K562 (cell line): ENCODE measurements around the gene MS4A7. TPM values are rescaled to one million over a fixed set of nuclear protein-coding genes. Genes with fewer than 3 reads are reported as not detected.

Source experiments
- ATAC-seq: fragments of 200-7000 bp; cut with Tn5 transposase; 3 replicates; pipeline ENCODE4 v1.9.1; 2020; ENCODE audit warnings: moderate library complexity
- BruUV-seq: library from RNA; stranded (reverse); fragments of 400-500 nt; replicated peaks from 2 replicates; lab custom pipeline; 2021; lab: Mats Ljungman, UMichigan
- CTCF ChIA-PET: fragments of 300-600 bp; formaldehyde crosslinking; extraction: SDS; loops from one replicate; lab custom pipeline; 2021; ENCODE audit warnings: low intra/inter-chr PET ratio; lab: Yijun Ruan, JAX
- POLR2A ChIA-PET: fragments of 300-600, 350-650 bp; sonication (Branson Sonifier 250); formaldehyde crosslinking; extraction: SDS; loops from one replicate; lab custom pipeline; 2021; ENCODE audit warnings: antibody characterized with exemption, inconsistent platforms; lab: Yijun Ruan, JAX
- DNase-seq, 4 experiments: peaks; one replicate each; pipeline versions ENCODE4 v3.0.0 to v3.0.0-alpha.2; 2011 to 2018; ENCODE audit warnings: low spot score in 3 of 4, mixed read lengths in 3 of 4; ENCODE audit errors: extremely low read depth in 1 of 4
- FAIRE-seq: peaks from 2 replicates; lab custom pipeline; 2011; peaks lifted over from hg19 to GRCh38; lab: Jason Lieb, UNC
- H2AFZ ChIP-seq: 2 replicates; pipeline ENCODE4 v1.6.0; 2011; ENCODE audit warnings: low read depth, low read length, control low read depth, inconsistent platforms
- H3K27ac ChIP-seq: fragments of 200-600 bp; 3 replicates; pipeline ENCODE4 v1.8.0; 2011; ENCODE audit warnings: low read depth, mild to moderate bottlenecking, control low read depth, inconsistent platforms, low read length, moderate library complexity, mixed read lengths; ENCODE audit errors: extremely low read depth
- H3K27me3 ChIP-seq, 2 experiments: fragments of 300-600 bp in 1 of 2; 2 replicates in 1 of 2; 3 replicates in 1 of 2; pipeline versions ENCODE4 v1.6.0 to v1.8.0; 2011; ENCODE audit warnings: inconsistent platforms in 2 of 2, low read length in 2 of 2, mild to moderate bottlenecking in 1 of 2, mixed read lengths in 1 of 2, moderate library complexity in 1 of 2; ENCODE audit not compliant: control insufficient read depth in 2 of 2, insufficient read depth in 2 of 2
- H3K36me3 ChIP-seq: fragments of 300-600 bp; 3 replicates; pipeline ENCODE4 v1.8.0; 2011; ENCODE audit warnings: mild to moderate bottlenecking, low read length, inconsistent platforms; ENCODE audit not compliant: control insufficient read depth, insufficient read depth
- H3K4me1 ChIP-seq, 2 experiments: fragments of 200-600 bp in 1 of 2; replicated peaks in 1 of 2; 2 replicates in 1 of 2; 3 replicates in 1 of 2; pipeline versions ENCODE4 v1.5.1 to v1.8.0; 2011; ENCODE audit warnings: inconsistent platforms in 2 of 2, low read length in 2 of 2, mild to moderate bottlenecking in 1 of 2, mixed read lengths in 1 of 2, moderate library complexity in 1 of 2; ENCODE audit not compliant: control insufficient read depth in 2 of 2, insufficient read depth in 2 of 2
- H3K4me2 ChIP-seq: 2 replicates; pipeline ENCODE4 v1.6.1; 2011; ENCODE audit warnings: low read length, control low read depth, inconsistent platforms, mixed read lengths; ENCODE audit not compliant: insufficient read depth
- H3K4me3 ChIP-seq: fragments of 200-600 bp; sonication (generic), shearing (Covaris generic); 2 replicates; pipeline ENCODE4 v1.5.1; 2016; ENCODE audit warnings: control low read depth, inconsistent platforms
- H3K79me2 ChIP-seq: fragments of 200-600 bp; 3 replicates; pipeline ENCODE4 v1.8.0; 2011; ENCODE audit warnings: low read length, inconsistent platforms; ENCODE audit not compliant: control insufficient read depth, insufficient read depth
- H3K9ac ChIP-seq, 2 experiments: 2 replicates each; pipeline versions ENCODE4 v1.6.0 to v1.6.1; 2011; ENCODE audit warnings: low read depth in 2 of 2, low read length in 2 of 2, control low read depth in 1 of 2, inconsistent platforms in 1 of 2, mild to moderate bottlenecking in 1 of 2, mixed read lengths in 1 of 2; ENCODE audit not compliant: insufficient read depth in 1 of 2
- H3K9me1 ChIP-seq: one replicate; pipeline ENCODE4 v1.6.0; 2011; ENCODE audit warnings: inconsistent platforms, mild to moderate bottlenecking, low read length, moderate library complexity; ENCODE audit not compliant: control insufficient read depth, insufficient read depth
- H3K9me3 ChIP-seq: replicated peaks from 2 replicates; pipeline ENCODE4 v1.5.1; 2011; ENCODE audit warnings: low read depth, low read length, inconsistent platforms; ENCODE audit not compliant: control insufficient read depth, insufficient read depth
- H4K20me1 ChIP-seq: replicated peaks from 2 replicates; pipeline ENCODE4 v1.6.1; 2011; ENCODE audit warnings: low read length, inconsistent platforms, mixed read lengths; ENCODE audit not compliant: control insufficient read depth, insufficient read depth
- HOXB6 ChIP-seq: fragments of 250-450 bp; sonication (Bioruptor Pico); IDR thresholded peaks from 2 replicates; pipeline ENCODE4 v1.5.1; 2022; ENCODE audit warnings: mild to moderate bottlenecking, borderline replicate concordance
- NFXL1 ChIP-seq: fragments of 450-650 bp; formaldehyde crosslinking; IDR thresholded peaks from 2 replicates; pipeline ENCODE4 v1.4.0; 2021; ENCODE audit warnings: mild to moderate bottlenecking
- SP2 ChIP-seq: IDR thresholded peaks from 2 replicates; pipeline ENCODE4 v1.6.1; 2011; ENCODE audit warnings: mild to moderate bottlenecking, low read depth, low read length, moderate library complexity; ENCODE audit not compliant: poor library complexity, severe bottlenecking; ENCODE audit errors: extremely low read depth
- ZNF12 ChIP-seq: sonication (generic); formaldehyde crosslinking; IDR thresholded peaks from 2 replicates; pipeline ENCODE4 v1.4.0; 2020; ENCODE audit warnings: mild to moderate bottlenecking, missing genetic modification reagents
- WGBS: fragments of 100-300 bp; shearing (Covaris generic); methylation state at CpG from one replicate; pipeline ENCODE4 v1.1.6; 2016; ENCODE audit warnings: low coverage, mixed read lengths; ENCODE audit not compliant: insufficient coverage; ENCODE audit errors: missing lambda C conversion rate; 5-methylcytosine and 5-hydroxymethylcytosine counted together
- in situ Hi-C: fragments of 300-500 bp; cut with MboI; formaldehyde crosslinking; loops from 4 replicates; pipeline ENCODE4 v1.15.0; 2018; ENCODE audit warnings: inconsistent platforms, mixed read lengths
- intact Hi-C: fragments of 100-400 bp; cut with micrococcal nuclease; formaldehyde crosslinking; loops from 2 replicates; pipeline ENCODE4 v1.14.2; 2022
- polyA plus RNA-seq, 8 experiments: library from polyadenylated mRNA; depleted of rRNA in 4 of 8; stranded (reverse) in 5 of 8; unstranded in 3 of 8; fragments of >200 nt; fragmentation: Nextera tagmentation in 2 of 8; fragmentation: Illumina TruSeq in 1 of 8; extraction: Ambion mirVana in 2 of 8; extraction: Trizol in 1 of 8; gene quantifications; 2 replicates each; pipeline versions ENCODE4 v1.2.1 to v1.2.3, GENCODE V29; 2011 to 2014; ENCODE audit warnings: inconsistent platforms in 1 of 8, missing spikeins in 1 of 8
- total RNA-seq, 7 experiments: library from RNA; depleted of rRNA in 6 of 7; stranded (reverse); fragments of >200 nt in 6 of 7; fragmentation: Illumina TruSeq in 2 of 7; extraction: Trizol in 2 of 7; gene quantifications; 2 replicates each; pipeline versions ENCODE4 v1.2.1 to v1.2.3, GENCODE V29; 2011 to 2021; ENCODE audit warnings: low replicate concordance in 1 of 7
- TF ChIP-seq, protein P1 (sequence below): fragments of 250-450 bp; sonication (Bioruptor Pico); IDR thresholded peaks from 2 replicates; pipeline ENCODE4 v1.9.0; 2021; ENCODE audit warnings: mild to moderate bottlenecking, inconsistent platforms

MS4A7 gene
- total and polyA plus RNA-seq, 9 of the 15 experiments (the other 6 are each of a cell fraction or from before 2014, with no cell fraction given) = not detected

DNA sequence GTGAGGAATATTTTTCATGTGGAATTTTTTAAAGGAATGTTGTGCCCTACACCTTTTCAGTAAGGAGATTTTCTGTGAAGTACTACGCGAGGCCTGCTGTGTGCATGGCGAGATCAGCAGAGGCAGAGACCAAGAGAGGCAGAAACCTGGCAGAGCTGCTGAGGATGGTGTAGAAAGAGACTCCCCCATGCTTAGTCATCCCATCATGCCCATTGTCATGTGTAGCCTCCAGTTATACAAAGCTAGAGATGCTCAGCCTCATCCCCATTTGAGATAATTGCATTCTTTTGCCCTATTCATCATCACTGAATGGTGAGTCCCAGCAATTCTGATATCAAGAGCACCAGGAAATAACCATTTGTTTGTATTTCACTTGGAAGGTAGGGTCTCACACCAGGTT, 3.0 kb upstream of the MS4A7 start:
- in situ Hi-C loops (no loop called here), intact Hi-C loops (no loop called here)
- WGBS = 4% methylated on average over 3 of the region's 3 CpGs
- ATAC-seq = no peak
- no peaks in the 10 kb centered on the region for H3K9me3 ChIP-seq
- no TSS peak for BruUV-seq
- H3K79me2 ChIP-seq = no peaks in the 10 kb centered on the region
- ChIA-PET POLR2A (no interaction called here), CTCF (interaction anchor here (0.6 kb wide), 1 partner anchor 243 kb away, joined by 6 read pairs; no protein-coding TSS in a partner anchor)
- no peak for DNase-seq
- H3K4me3 ChIP-seq = no peak overlapping the region
- no peak for FAIRE-seq
- no peak overlapping the region for H3K4me2 ChIP-seq
- H4K20me1 ChIP-seq = no peaks in the 10 kb centered on the region
- no peaks in the 10 kb centered on the region for H3K36me3 ChIP-seq
- peaks cover 0 to 5% of the 10 kb centered on the region in 2 experiments; a peak in 4 of 5 replicates for H3K27me3 ChIP-seq
- H3K9ac ChIP-seq = no peak overlapping the region
- H3K27ac ChIP-seq = no peak overlapping the region
- no peak for TF ChIP-seq NFXL1
- TF ChIP-seq ZNF12 (CRISPR knock-in tag) = no peak
- TF ChIP-seq SP2 = no peak
- TF ChIP-seq, protein P1, sequence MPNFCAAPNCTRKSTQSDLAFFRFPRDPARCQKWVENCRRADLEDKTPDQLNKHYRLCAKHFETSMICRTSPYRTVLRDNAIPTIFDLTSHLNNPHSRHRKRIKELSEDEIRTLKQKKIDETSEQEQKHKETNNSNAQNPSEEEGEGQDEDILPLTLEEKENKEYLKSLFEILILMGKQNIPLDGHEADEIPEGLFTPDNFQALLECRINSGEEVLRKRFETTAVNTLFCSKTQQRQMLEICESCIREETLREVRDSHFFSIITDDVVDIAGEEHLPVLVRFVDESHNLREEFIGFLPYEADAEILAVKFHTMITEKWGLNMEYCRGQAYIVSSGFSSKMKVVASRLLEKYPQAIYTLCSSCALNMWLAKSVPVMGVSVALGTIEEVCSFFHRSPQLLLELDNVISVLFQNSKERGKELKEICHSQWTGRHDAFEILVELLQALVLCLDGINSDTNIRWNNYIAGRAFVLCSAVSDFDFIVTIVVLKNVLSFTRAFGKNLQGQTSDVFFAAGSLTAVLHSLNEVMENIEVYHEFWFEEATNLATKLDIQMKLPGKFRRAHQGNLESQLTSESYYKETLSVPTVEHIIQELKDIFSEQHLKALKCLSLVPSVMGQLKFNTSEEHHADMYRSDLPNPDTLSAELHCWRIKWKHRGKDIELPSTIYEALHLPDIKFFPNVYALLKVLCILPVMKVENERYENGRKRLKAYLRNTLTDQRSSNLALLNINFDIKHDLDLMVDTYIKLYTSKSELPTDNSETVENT (CRISPR knock-in tag) = no peak
- TF ChIP-seq HOXB6 (CRISPR knock-in tag) = no peak
- no peaks in the 10 kb centered on the region for H3K4me1 ChIP-seq
- no peak overlapping the region for H2AFZ ChIP-seq
- no peaks in the 10 kb centered on the region for H3K9me1 ChIP-seq
